SKM-1 treated with dmso at 0.1 percent for 144 hours (cell line): ENCODE results near the gene UBL4A.

ENCODE experiments used
- DNase-seq: peaks from one replicate; lab custom pipeline; 2025; ENCODE audit not compliant: unreplicated experiment; lab: John Stamatoyannopoulos, UW

Gene UBL4A

DNA sequence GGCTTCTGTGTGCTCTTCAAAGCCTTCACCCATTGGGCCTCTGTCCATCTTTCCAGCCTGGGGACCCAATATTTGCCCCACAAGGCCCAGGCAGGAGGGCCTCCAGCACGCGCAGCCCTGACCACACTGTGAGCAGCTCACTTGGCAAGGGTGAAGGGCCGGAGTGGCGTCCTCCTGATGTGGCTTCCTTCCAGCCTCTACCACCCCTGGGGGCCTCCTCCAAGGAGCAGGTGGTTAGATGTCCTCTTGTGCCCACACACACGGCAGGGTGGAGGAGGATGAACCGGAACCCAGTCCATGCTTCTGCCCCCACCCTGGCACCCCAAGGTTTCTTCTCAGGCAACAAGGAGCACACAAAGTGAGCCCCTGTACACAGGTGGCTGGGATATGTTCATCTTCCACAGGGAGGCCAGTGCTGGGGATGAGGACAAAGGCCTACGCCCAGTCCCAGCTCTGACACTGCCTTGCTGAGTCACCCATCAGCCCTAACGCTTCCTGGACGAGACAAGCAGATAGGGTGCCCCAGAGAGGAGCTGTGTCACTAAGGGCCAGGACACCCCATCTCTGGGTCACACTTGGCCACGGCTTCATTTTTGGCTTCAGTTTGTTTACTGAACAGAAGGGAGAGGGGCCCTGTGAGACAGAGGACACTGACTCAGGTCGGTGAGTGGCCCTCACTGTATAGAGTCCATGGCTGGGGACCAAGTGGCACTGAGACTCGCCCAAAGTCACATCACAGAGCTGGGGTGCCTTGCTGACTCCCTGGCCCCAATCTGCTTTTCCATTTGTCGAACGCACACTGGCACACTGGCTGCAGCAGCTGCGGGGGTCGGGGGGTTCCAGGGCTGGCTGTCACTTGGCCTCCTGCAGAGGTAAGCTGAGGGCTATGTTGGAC is 1.9 kb downstream of the UBL4A start:
- no peak for DNase-seq

DNA sequence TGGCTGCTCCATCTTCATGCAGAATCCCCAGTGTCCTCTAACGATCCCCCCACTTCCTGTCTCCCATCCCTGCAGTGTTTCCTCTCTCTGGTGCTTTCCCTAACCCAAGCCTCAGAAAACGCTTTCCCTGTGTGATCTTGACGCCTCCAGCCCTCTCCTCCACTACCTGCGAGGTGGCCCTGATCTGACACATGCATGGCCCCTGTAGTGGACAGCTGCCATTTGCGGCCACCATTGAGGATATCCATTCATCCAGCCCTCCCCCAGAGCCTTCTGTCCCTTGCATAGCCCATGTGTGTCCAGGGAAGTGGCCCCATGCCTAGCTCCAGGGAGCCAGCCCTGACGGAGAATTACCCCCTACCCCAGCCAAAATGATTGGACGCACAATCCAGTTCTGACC is 3.1 kb downstream of the UBL4A start:
- DNase-seq: no peak

DNA sequence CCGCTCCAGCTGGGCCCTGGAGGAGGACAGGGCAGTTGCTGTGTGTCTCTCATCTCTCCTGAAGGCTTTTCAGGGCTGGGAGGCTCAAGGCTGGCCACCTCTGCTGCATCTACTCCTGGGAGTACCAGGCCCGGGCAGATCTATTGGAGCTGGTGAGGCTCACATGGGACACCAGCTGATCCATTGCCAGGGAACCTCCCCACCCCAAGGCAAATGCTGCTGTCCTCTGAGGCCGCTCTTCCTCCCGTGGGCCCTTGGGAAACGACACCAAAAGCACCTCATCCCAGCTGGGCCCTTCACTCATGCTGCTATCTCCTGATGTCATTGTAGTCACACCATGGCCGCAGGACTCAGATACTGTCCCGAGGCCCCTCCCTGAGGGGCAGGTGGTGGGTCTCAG is 3.6 kb downstream of the UBL4A start:
- no peak for DNase-seq

DNA sequence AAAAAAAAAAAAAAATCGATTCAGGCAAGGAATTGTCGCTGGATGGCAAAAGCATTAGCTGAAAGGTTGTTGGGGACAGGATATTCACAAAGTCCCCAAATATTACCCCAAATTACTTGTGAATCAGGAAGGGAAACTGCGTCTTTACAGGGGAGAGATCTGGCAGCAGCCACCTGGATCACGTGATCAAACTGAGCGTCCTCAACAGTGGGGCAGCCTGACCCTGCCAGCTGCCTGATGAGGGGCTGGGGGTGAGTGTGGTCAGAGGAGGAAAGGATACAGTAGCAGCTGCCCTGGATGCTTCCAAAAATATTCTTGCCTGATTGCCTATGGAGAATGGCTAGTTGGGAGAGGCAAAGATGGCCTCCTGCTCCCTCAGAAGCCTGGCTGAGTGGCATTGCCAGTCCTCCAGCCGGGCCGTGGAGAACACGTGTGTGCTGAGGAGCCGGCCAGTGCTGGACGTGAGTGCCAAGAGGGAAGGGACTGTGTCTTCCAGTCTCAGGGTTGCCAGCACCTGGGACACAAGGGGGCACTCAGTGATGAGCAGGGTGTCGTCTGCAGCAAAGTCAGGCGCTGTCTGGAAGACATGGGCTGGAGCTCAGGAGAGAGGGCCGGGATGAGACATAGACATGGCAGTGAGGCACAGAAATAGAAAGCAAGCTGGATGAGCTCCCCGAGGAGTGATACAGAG is 4.4 kb downstream of the UBL4A start:
- DNase-seq: no peak

DNA sequence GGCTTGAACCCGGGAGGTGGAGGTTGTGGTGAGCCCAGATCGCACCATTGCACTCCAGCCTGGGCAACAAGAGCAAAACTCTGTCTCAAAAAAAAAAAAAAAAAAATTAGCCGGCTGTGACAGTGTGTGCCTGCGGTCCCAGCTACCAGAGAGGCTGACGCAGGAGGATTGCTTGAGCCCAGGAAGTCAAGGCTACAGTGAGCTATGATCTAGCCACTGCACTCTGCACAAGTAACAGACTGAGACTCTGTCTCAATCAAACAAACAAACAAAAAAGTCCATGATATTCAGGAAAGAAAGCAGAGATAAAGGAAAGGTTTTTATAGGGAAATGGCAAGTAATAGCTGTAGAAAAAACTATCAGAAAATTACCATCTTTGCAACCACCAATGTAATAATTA is 5.2 kb downstream of the UBL4A start:
- no peak for DNase-seq

DNA sequence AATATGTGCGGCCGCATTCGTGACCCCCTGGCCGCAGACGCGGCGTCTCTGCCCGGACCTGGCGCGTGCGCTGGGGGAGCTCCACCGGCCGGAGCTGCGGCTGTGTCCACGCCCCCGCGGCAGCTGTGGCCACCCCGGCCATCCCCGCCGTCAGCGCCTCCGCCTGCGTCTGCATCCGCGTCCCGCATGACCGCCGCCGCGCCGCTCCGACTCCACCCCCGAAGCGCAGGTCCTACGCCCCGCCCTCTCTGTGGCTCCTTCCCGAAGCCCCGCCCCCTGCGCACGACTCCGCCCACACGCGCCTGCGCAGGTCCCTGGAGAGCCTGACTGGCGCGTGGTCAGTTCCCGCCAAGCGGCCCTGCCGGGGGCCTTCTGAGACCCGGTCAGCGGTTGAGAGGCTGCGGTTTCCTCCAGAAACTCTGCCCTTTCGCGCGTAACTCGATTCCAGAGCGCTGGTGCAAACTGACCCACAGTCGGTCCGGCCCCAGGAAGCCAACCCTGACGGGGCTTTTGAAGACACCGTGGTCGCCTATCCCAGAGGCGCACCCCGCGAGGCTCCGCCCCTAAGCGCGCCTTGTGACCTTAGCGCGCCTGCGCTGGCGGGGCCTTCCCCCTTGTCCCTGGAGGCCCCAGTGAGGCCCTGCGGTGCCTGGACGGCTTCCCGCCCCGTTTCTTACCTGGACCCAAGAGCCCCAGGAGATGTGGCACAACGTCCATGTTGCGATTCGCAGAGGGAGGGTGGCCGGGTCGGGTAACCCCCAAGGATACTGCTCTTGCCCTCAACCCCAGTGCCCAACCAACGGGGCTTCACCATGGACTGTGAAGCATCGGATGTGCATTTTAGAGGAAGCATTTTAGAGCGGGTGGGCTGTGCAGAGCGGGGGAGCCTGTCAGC is 7.4 kb downstream of the UBL4A start, which contains the start of gene LAGE3:
TSS of gene LAGE3 (minus strand) at position 554 of the 895 bp plus-strand sequence. CDS start at position 188, 366 bp downstream.
- DNase-seq: peak; percentile 61

DNA sequence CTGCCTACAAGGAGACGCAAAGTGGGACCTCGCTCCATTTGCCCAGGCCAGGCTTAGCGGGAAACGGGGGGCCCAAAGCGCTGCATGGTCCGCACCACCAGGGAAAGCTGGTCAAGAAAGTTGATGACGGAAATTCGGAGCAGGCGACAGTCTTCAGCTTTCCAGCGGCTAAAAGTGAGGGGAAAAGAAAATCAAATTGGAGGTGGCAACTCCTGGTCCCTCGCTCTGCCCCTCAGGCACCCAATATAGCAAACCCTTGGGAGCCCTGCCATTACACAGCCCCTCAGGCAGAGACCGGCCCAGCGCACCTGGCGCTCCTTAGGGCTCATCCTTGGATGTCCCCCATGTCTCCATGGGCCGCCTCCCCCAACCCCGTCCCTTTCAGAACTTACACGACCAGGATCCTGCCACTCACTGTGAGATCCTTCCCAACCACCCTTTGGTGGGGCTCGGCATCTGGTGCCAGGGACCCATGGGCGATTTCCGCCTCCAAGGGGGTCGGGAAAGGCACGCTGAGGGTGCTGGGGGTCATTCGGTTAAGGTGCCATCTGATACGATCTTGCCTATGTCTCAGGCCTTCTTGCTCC is 8.4 kb downstream of the UBL4A start:
- DNase-seq: no peak

DNA sequence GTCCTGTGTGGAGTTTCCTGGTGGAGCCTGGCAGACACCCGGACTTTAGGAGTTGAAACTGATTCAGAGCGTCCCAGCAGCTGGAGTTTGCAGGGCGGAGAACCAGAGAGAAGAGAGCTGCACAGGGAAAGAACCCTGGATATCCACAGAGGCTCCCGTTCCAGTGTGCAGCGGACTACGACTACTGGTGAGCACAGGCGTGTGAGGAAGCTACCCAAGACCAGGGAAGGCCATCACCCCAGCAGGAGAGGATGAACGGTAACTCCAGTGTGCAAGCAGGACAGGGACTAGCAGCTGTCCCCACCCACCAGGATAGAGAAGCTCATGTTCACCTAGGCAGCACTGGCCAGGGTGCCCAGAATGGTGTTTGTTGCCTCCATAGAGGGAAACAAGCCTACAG is 9.6 kb downstream of the UBL4A start:
- no peak for DNase-seq

DNA sequence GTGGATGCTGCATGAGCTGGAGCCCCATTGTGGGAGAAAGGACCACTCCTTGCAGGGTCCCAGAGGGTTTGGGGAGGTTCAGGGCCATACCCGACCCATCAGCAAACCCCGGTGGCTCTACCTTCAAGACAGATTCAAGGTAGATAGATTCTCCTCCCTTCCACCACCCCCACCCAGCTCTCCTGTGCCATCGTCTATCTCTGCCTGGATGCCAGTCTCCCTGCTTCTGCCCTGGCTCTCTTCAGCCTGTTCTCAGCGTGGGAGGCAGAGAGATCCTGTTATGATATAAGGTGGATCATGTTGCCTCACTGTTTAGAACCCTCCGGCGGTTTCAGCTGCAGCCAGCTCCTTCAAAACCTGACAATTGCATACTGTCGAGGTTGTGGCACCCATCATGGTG is 12.7 kb downstream of the UBL4A start:
- no peak for DNase-seq

DNA sequence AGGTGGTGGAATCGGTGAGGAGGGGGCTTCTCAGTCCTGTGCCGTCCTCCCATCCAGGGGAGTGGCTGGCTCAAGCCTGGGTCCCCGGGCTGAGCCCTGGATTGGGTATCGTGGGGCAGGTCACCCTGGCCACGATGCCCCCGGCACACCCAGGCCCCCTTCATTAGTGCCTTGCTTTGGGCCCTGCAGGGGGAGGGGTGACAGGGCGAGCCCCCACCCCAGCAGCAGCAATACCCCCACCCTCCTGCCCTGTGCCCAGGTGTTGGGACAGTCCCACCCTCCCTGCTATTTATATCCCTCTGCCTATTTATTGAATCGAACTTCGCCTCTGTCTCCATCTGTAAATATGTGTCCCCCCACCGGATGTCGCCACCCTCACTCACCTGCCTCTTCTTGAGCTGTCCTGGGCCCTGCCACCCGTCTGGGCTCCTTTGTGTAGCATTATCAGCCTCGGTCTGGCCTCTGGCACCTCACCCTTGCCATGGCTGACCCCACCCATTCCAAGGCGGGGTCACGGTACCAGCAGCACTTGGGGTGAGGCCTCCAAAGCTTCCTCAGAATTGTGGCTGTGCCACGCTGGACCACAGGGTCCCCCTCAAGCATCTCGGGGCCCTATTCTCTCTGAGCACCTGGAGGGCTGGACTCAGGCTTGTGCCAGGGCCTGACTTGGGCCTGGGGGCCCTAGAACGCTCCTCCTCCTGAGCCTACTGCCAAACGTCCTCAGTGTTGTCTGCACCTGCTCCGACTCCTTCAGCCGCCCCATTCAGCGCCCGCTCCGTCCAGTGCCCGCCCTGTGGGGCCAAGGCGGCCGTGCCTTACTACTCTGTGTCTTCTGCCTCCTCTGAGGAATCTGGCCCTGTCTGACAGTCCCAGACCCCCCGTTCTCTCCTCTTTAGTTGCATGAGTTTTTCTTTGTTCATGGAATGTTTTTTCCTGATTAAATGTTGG is 13.5 kb downstream of the UBL4A start:
- no peak for DNase-seq

DNA sequence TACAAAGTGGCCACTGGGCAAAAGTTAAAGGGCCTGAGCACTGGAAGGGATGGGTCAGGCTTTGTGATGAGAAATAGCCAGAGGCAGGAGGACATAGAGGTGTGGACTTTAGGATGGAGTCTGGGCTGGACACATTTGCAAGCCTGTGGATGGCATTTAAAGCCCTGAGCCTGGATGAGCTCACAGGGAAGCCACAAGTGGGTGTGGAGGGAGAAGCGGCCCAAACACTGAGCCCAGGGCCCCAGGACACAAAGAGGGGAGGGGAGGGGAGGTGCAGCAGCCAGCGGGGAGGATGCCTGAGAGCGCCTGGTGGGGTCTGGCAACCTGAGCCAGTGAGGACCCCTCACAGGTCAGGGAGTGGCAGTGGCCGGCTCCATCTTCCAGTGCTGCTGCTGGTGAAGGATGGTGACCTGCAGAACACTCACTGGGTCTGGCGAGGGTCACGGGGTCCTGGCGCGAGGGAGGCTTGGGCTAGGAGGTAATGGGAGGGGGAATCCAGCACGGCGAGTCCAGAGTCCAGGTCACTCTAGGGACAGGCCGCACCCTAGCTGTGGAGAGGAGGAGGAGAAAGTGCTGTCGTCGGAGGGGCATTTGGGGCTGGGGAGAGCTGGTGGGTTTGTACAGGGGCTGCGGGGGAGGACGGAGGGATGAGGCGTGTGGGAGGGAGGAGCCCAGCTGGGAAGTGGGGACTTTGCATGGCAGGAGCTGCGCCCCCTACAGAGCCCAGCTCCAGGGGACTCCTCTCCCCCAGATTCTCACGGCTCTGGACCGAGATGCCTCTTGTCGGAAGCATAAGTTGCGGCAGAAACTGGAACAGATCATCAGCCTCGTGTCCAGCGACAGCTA is 14.4 kb downstream of the UBL4A start:
- no peak for DNase-seq

DNA sequence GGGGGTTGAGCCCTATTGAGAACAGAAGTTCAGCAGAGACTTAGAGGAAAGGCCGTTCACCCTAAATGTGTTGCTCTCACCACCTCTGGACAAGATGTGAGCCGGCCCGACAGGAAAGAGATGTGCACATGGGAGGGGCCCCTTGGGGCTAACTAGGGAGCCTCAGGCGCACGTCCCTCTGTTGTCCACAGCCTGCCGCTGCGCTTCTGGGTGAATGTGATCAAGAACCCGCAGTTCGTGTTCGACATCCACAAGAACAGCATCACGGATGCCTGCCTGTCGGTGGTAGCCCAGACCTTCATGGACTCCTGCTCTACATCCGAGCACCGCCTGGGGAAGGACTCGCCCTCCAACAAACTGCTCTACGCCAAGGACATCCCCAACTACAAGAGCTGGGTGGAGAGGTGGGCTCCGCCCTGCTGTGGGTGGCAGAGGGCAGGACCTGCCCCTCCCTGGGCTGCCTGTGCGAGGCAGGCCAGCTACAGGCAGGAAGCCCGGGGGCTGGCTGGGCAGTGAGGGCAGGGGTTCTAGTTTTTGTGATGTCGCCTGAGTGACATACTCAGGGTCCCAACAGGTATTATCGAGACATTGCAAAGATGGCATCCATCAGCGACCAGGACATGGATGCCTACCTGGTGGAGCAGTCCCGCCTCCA is 15.4 kb downstream of the UBL4A start:
- no peak for DNase-seq

DNA sequence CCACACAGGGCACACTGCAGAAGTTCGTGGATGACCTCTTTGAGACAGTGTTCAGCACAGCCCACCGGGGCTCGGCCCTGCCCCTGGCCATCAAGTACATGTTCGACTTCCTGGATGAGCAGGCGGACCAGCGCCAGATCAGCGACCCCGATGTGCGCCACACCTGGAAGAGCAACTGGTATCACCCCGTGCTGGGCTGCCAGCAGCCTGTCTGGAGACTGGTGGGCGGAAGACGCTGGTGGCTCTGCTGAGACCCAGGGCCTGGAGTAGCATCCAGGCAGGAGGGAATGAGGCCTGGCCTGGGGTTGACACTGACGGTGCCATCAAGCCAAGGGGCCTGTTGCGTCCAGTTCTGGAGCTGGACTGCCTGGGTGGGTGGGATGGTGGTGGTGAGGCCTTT is 16.0 kb downstream of the UBL4A start:
- DNase-seq: no peak

DNA sequence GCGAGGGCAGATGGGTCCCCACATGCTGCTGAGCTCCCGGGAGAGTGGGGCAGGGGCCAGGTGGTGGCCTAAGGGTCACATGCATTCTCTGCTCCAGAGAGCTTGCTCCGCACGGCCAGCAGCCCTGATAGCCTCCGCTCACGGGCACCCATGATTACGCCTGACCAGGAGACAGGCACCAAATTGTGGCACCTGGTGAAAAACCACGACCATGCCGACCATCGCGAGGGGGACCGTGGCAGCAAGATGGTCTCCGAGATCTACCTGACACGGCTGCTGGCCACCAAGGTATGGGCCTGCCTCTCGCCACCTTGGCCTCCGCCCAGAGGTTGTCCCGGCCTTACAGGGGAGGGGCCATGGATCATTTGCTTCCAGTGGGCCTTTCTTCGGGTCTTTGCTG is 16.5 kb downstream of the UBL4A start:
- no peak for DNase-seq

DNA sequence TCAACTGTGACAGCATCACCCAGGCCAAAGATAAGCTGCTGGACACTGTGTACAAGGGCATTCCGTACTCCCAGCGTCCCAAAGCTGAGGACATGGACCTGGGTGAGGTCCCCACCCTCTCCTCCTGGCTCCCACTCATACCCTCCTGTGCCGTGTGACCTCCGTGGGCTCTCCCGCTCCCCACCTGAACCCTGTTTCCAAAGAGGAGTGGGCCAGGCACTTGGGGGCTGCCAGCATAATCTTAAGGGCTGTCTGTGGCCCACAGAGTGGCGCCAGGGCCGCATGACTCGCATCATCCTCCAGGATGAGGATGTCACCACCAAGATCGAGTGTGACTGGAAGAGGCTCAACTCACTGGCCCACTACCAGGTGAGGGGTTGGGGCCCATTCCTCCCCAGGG is 17.3 kb downstream of the UBL4A start:
- no peak for DNase-seq

DNA sequence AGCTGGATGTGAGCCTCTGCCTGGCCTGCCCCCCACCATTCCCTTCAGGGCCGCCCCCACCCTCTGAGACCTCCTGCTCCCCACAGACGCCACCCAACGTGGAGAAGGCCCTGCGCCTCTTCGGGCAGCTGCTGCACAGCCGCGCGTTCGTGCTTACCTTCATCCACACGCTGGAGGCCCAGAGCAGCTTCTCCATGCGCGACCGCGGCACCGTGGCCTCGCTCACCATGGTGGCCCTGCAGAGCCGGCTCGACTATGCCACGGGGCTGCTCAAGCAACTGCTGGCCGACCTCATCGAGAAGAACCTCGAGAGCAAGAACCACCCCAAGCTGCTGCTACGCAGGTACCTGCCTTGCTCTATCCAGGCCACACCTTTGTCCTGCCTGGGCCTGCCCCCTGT is 18.2 kb downstream of the UBL4A start:
- DNase-seq: no peak

DNA sequence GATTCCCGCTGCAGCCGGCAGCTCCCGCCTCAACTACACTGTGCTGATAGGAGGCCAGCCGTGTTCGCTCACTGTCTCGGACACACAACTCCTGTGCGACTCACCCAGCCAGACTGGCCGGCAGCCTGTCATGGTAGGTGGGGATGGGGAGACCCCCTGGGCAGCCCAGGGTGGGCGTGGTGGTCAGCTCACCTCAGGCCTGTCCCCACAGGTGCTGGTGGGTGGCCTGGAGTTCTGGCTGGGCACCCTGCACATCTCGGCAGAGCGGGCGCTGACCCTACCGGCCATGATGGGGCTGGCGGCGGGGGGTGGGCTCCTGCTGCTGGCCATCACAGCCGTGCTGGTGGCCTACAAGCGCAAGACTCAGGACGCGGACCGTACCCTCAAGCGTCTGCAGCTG is 18.9 kb downstream of the UBL4A start:
- DNase-seq: no peak

DNA sequence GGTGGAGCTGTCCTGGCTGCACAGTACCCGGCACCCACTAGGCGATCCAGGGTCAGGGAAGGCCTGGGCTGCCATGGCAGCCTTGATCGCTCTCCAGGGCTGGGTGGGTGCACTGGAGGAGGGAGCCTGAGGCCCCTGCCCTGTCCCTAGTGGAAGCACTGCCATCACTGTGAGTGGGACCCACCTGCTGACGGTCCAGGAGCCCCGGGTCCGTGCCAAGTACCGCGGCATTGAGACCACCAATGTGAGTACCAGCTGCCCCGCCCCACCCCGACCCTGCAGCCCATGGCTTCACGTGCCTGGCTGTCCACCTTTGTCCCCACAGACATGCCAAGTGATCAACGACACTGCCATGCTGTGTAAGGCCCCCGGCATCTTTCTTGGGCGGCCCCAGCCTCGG is 19.5 kb downstream of the UBL4A start:
- no peak for DNase-seq

DNA sequence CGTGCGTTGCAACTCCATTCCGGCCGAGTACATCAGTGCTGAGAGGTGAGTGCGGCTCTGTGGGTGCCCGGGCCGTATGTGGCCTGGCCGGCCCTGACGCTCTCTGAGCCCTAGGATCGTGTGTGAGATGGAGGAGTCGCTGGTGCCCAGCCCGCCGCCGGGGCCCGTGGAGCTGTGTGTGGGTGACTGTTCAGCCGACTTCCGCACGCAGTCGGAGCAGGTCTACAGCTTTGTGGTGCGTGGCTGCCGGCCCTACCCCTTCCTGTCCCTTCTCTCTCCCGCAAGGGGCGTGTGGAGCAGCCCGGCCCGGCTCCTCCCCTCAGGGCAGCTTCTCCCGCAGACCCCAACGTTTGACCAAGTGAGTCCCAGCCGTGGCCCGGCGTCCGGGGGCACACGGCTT is 20.4 kb downstream of the UBL4A start:
- DNase-seq: no peak
